AG09309 (cell line): Measurements from ENCODE around the gene RELT.

Experiments used
- DNase-seq: peaks from one replicate; pipeline ENCODE4 v3.0.0-alpha.2; 2010; ENCODE audit warnings: low read depth
- H3K4me3 ChIP-seq: 2 replicates; pipeline ENCODE4 v1.5.1; 2011; ENCODE audit warnings: mild to moderate bottlenecking, low read depth, low read length, moderate library complexity; ENCODE audit not compliant: control insufficient read depth
- TF ChIP-seq, protein P1 (sequence below): IDR thresholded peaks from 2 replicates; pipeline ENCODE4 v1.5.1; 2011; ENCODE audit warnings: mild to moderate bottlenecking, low read depth, low read length, inconsistent platforms; ENCODE audit not compliant: insufficient read depth, control insufficient read depth; ENCODE audit errors: missing control alignments

Gene RELT

DNA sequence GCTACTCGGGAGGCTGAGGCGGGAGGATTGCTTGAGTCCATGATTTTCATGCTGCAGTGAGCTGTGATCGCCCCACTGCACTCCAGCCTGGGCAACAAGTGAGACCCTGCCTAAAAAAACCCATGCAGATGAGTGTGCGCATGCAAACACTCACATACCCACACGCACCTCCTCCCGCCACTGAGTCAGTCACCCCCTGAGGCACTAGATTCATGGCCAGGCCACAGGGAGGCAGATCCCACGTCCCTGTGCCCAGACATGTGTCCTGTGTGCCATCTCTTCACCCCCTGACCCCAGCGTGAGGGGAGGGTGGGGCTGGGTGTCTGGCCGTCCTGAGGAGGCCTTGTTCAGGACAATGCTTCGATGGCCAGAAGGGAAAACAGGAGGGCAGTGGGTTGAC, 15.5 kb downstream of the RELT start:
- DNase-seq: no peak
- TF ChIP-seq, protein P1, sequence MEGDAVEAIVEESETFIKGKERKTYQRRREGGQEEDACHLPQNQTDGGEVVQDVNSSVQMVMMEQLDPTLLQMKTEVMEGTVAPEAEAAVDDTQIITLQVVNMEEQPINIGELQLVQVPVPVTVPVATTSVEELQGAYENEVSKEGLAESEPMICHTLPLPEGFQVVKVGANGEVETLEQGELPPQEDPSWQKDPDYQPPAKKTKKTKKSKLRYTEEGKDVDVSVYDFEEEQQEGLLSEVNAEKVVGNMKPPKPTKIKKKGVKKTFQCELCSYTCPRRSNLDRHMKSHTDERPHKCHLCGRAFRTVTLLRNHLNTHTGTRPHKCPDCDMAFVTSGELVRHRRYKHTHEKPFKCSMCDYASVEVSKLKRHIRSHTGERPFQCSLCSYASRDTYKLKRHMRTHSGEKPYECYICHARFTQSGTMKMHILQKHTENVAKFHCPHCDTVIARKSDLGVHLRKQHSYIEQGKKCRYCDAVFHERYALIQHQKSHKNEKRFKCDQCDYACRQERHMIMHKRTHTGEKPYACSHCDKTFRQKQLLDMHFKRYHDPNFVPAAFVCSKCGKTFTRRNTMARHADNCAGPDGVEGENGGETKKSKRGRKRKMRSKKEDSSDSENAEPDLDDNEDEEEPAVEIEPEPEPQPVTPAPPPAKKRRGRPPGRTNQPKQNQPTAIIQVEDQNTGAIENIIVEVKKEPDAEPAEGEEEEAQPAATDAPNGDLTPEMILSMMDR: no peak
- H3K4me3 ChIP-seq: no peak overlapping the region

DNA sequence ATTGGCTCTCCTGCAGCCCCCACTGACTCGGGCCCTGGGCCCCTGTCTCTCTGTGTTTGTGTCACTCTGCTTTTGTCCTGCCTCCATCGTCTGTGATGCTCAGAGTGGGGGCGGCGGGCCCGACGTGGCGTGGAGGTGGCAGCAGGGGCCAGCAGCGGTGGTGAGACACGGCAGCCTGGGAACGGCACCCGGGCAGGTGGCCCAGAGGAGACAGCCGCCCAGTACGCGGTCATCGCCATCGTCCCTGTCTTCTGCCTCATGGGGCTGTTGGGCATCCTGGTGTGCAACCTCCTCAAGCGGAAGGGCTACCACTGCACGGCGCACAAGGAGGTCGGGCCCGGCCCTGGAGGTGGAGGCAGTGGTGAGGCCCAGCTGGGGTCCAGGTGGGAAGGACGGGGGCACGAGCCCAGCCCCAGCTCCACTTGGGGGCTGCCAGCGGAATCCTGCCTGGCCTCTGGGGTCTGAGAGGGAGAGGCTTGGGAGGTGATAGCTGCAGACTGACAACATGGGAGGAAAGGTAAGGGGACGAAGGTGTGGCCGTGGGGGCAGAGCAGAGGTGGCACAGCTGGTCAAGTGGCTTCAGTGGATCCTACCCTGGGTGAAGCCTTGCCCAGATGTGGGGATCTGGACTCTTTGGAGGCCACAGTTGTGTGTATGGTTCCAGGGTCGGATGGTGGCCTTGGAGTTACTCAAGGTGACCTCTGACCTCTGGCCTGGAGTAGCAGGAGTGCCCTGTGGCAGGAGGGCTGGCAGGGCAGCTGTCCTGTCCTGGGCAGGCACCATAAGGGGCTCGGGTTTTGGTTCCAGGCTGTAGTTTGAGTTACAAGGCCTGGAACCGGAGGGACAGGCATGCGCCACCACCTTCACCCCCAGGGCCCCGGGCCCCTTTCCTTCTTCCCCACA, 16.2 kb downstream of the RELT start:
- DNase-seq: no peak
- no peak overlapping the region for H3K4me3 ChIP-seq
- TF ChIP-seq, protein P1: no peak

DNA sequence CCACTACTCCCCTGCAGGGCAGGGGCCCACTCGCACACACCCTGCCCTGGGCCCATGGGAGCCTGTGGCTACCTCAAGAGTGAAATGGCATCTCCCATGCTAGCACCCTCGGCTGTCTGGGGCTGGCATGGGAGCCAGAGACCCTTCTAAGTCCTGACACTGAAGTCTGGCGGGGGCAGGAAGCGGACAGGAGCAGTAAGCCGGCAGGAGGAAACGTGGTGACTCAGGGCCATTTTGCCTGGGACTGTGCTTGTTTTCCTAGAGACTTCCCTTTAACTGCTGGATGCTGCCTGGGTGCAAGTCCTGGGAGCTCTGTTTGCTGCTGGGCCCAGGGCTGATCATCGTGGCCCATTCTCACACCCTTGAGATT, 16.8 kb downstream of the RELT start:
- TF ChIP-seq, protein P1: no peak
- no peak overlapping the region for H3K4me3 ChIP-seq
- DNase-seq: no peak

DNA sequence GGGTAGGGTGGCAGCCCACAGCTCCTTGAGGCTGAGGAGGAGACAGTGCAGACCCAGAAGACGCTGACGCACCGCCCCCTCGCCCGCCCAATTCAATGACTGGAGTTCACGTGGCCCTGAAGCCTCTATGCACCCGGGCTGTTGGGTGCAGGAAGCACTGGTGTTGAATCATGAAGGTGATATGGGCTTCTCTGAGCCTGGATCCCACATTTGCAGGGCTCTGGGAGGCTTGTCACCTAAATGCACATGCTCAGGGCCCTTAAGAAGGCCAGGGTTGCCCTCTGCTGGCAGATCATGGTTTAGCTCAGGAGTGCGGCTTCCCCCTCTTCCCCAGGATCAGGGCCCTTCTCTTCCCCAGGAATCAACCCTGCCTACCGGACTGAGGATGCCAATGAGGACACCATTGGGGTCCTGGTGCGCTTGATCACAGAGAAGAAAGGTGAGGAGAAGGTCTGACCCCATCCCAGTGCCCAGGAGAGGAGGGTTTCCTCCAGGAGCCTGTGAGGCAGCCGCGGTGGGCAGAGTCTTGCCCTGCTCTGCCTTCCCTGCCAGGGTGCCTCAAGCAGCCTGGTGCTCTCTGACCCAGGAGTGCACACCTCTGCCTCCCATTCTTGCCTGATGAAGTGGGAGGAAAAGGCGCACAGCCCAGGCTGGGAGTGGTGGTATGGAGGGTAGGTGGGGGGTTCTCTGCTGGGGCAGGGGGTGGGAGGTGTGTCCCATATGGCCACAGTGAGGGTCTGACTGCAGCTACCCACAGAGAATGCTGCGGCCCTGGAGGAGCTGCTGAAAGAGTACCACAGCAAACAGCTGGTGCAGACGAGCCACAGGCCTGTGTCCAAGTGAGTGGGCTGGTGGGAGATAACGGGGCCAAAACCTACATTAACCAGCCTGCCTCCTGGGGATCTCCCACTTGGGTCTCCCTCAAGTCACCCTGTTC, 17.5 kb downstream of the RELT start:
- TF ChIP-seq, protein P1: peak; percentile 85
- DNase-seq: no peak
- no peak overlapping the region for H3K4me3 ChIP-seq

DNA sequence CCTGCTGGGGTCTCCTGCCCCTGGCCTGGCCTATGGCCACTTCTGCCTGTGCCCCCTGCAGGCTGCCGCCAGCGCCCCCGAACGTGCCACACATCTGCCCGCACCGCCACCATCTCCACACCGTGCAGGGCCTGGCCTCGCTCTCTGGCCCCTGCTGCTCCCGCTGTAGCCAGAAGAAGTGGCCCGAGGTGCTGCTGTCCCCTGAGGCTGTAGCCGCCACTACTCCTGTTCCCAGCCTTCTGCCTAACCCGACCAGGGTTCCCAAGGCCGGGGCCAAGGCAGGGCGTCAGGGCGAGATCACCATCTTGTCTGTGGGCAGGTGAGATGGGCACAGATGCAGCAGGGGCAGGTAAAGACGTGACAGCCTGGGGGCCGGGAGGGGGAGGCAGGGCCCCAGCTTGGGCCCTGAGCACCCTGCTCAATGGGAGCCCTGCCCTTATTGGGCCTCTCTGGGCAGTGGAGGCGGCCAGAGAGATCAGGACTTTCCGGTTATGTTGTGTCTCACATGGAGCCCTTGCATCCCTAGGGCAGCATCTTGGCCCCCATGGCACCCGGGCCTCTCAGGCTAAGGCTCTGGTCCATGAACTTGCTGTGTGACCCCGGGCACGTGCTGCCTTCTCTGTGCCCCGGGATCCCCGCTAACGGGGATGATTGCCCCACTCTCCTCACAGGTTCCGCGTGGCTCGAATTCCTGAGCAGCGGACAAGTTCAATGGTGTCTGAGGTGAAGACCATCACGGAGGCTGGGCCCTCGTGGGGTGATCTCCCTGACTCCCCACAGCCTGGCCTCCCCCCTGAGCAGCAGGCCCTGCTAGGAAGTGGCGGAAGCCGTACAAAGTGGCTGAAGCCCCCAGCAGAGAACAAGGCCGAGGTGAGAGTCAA, 18.5 kb downstream of the RELT start:
- DNase-seq: no peak
- no peak overlapping the region for H3K4me3 ChIP-seq
- TF ChIP-seq, protein P1: no peak

DNA sequence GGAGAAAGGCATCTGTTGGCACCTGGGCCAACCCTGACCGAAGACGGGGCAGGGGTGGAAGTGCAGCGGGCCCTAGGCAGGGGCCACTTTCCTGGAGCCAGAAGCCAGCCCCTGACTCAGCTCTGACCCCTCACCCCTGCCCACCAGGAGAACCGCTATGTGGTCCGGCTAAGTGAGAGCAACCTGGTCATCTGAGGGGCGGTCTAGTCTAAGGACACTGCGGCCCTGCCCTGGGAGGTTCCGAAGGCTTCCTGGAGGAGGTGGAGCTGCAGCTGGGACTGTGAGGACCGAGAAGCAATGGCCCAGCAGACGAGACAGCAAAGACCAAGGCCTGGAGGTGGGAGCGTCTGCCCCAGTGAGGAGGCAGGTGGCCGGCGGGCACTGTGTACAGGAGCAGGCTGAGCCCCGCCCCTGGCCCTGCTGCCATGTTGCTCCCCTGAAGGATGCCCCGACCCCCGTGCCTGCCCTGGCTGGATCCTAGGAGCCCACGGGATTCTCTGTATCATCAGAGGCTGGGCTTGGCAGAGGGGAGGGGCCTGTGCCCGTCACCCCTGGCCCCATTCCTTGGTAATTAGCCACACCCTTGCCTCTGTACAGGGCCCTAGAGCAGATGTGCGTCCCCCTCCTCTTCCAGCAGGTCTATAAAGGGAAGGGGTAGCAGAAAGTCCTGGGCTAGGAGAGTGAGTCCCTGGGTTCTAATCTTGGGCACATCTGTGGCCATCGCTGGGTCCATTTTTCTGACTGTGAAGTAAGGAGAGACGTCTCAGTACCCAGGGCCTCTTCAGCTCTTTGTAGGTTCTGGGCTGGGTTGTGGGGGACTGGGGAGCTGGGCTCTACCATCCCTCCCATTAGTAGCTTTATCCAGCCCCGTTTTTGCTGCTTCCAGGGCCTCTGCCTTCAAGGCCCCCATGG, 19.4 kb downstream of the RELT start:
- H3K4me3 ChIP-seq: no peak overlapping the region
- TF ChIP-seq, protein P1: no peak
- no peak for DNase-seq
